NCI-H226 (cell line): ENCODE results near the gene YLPM1.

Source experiments
- DNase-seq: peaks from one replicate; pipeline ENCODE4 v3.0.0-alpha.2; 2015

Gene YLPM1

GRCh38 chr14:74879427-74880182 is 116.5 kb downstream of the YLPM1 start:
- DNase-seq, result no peak

DNA sequence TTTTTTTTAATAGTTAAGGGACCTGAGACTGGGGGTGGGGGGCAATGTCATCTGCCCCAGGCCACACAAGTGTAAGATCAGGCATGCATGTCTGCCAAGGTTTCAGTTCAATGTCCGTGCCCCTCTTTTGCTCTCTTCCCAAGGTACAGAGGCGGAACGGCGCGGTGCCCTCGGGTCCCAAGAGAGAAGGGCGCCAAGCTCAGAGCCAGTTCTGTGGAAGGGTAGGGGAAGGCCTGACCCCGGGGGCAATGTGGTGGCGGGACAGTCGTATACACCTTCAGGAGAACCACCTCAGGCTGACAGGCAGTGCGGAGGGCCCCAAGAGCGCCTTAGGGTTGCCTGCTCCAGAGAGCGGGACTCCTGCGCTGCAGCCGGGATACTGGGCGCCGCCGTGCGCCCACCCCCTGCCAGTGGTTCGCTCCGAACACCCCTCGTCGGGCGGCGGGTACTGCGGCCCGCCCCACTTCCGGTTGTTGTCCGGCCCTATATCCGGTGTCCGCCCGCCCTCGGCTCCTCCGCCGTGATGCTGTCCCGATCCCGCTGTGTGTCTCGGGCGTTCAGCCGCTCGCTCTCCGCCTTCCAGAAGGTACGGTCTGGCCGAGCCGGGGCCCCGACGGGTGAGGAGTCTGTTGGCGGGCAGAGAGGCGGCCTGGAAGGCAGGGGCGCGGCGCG is 118.5 kb downstream of the YLPM1 start, which contains the start of gene DLST:
Gene DLST, plus strand, starts transcription at position 486 of the 672 bp plus-strand sequence. Its CDS starts 38 bp downstream, at position 524.
- peak; percentile 77 for DNase-seq

- no peak for DNase-seq
Observed at GRCh38 chr14:74882103-74882920, 119.2 kb downstream of the YLPM1 start.
